Hippocampal formation (tissue), 2 donors: ENCODE results near the gene C10orf88.

ENCODE experiments used
- DNase-seq, 2 donors: peaks; one replicate each; lab custom pipeline; 2025; lab: John Stamatoyannopoulos, UW

The C10orf88 gene, protein sequence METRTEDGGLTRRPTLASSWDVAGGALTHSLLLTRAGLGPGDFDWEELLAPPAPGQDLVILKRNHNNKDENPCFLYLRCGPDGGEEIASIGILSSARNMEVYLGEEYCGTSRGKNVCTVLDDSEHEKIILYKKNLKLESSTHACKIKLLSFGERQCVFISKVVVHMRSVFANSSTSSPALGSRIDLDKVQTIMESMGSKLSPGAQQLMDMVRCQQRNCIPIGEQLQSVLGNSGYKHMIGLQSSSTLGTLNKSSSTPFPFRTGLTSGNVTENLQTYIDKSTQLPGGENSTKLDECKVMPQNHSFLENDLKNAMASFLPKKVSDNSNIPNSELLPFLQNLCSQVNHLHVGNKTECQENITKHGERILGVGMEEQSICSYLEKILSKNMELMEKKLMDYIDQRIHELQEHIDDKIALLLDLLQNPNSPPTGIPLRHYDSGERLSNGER

DNA sequence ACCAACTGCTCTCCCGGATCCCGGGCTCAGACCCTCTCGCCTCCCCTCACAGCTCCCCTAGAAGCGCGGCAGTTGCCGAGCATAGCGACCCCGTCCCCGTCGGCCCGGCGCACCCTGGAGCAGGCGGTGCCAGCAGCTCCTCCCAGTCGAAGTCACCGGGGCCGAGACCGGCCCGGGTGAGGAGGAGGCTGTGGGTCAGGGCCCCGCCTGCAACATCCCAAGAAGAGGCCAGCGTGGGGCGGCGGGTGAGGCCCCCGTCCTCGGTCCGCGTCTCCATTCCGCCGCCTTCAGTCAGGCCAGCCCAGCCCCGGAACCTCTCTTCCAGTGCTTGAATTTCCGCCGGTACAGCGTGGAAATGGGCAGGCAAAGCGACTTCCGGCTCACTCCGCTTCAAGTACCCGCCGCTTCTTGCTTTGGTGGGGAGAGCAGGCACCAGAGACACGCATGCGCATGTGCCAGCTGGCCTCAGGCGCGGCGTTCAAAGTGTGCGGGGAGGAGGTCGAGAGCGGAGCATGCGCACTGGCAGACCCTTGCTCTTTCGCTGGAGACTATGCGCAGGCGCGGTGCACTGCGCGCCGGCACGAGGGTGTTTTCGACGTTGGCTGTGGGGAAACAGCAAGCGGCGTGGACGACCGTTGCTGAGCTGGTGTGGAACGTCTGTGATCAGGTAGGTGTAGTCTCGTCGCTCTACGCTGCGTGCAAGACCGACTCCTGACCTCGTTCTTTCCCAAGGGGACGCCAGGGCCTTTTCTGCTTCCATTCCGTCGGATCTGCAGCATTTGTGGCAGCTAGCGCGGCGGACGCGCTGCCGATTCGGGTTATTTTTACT lies at the start of gene C10orf88:
Gene C10orf88, minus strand, starts transcription at position 326 of the 829 bp plus-strand sequence. Its CDS starts 49 bp downstream, at position 277.
- DNase-seq: peak; percentile 97 to 98

- no peak for DNase-seq
Observed at GRCh38 chr10:123001370-123001769, 47.3 kb upstream of the C10orf88 start.

DNA sequence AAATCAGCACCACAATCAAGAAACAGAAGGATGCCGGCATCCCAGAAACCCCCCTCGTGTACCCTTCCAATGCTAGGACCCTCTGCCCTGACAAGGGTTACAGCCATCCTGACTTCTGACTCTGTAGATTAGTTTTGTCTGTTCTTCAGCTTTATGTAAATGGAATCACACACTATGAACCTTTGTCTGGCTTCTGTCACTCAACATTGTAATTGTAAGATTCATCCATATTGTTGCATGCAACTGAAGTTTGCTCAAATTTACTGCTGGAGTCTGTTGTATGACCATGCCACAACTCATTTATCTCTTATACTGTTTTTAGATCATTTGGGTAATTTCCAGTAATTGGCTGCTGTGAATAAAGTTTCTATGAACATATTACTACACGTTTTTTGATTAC lies 46.1 kb upstream of the C10orf88 start:
- DNase-seq: no peak

DNA sequence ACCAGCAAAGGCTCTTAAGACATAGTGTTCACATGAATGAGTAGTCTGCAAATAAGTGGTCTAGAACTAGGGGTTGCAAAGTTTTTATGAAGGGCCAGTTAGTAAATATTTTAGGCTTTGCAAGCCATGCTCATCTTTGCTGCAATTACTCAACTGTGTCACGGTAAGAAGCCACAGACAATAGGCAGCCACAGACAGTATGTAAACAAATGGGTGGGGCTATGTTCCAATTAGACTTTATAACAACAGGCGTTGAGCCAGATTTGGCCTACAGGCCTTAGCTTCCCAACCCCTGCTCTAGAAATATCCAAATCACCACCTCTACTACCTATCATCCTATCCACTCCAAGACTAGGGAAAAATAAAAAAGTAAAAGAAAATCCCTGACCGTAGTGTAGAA lies 45.3 kb upstream of the C10orf88 start:
- no peak for DNase-seq

DNA sequence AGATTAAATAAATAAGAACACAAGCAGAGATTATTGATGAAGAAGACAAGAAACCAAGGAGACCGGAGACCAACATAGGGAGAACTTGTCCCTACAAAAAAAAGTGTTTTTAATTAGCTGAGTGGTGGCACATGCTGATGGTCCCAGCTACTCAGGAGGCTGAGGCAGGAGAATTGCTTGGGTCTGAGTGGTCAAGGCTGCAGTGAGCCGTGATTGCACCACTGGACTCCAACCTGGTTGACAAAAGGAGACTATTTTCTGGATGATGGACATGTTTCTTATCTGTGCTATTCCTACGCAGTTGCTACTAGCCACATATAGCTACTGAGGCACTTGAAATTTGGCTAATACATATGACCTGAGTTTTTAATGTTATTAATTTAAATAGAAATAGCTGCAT lies 44.9 kb upstream of the C10orf88 start:
- no peak for DNase-seq

DNA sequence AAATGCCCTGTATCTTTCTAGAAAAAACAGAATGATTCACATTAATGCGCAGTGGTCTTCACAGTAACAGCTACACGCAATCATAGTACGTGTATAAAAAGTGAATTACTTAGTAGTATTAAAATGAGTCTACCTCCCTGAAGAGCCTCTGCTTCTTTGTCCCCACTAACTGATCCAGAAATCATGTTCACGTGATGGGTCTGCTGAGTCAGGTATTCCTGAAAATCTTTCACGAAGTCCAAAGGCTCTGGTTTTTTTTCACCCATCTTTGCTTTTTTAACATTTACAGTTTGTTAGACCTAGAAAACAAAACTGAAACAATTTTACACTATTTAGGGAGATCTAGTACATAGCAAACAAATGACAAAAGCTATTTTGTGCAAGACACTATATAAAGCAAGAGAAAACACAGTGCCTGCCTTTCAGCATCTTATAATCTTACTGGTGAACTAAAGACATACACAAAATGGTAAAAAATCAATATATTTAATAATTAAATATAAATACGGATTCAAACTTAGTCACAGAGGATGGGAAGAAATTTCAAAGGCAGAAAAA lies 44.4 kb upstream of the C10orf88 start:
- no peak for DNase-seq

DNA sequence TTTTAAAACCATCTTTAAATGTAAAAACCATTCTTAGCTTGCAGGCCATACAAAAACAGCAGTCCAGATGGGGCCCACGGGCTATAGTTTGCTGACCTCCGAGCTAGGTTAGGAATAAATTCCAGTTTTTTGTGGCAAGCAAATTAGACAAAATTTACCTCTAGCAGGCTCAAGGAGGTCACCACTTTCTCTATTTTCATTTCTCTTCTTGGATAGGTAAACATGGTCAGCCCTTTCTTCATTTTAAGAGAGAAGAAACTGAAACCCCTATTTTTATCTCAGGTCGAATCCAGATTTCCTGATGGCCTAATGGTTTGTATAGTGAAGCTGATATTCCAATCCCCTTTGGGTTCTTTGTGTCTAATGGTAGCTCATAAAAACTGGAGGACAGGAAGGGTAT lies 43.8 kb upstream of the C10orf88 start:
- no peak for DNase-seq

GRCh38 chr10:122995936-122996335 lies 41.9 kb upstream of the C10orf88 start:
- DNase-seq: no peak

GRCh38 chr10:122993797-122994336 lies 39.8 kb upstream of the C10orf88 start:
- no peak for DNase-seq

GRCh38 chr10:122992031-122992585 lies 38.1 kb upstream of the C10orf88 start:
- DNase-seq: peak in 1 of 2 donors; percentile 48

GRCh38 chr10:122990278-122990677 lies 36.3 kb upstream of the C10orf88 start:
- no peak for DNase-seq

- no peak for DNase-seq
Observed at GRCh38 chr10:122988501-122988900, 34.5 kb upstream of the C10orf88 start.

GRCh38 chr10:122986335-122986734 lies 32.3 kb upstream of the C10orf88 start:
- DNase-seq: no peak

DNA sequence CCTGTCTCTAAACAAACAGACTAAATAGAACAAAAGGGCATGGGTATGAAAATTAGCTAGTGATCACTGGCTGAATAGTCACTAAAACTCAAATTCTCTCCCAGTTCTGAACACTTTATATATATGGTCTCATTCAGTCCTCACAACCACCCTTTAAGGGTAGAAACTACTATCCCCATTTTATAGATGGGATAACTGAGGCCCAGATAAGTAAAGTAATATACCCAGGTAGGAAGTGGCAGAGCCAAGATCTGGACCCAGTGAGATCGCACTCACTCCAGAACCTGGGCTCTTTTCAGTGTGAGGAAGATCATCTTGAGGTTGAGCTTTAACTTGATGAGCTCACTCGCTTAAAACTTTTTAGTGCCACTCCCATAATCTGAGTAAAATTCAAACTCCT lies 30.7 kb upstream of the C10orf88 start:
- DNase-seq: no peak

DNA sequence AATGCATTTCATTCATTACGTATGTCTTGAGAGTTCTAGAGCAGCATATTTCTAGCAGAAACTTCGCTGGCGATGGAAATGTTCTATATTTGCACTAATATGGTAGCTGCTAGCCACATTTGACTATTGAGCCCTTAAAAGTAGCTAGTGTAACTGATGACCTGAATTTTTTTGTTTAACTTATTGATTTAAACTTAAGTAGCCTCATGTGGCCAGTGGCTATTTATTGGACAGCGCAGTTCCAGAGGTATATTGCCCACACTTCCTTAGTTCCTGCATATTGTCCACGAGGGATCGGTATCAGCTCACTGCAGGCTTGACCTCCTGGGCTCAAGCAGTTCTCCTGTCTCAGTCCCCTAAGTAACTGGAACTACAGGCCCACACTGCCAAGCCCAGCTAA lies 29.9 kb upstream of the C10orf88 start:
- no peak for DNase-seq

GRCh38 chr10:122981066-122981464 lies 27.0 kb upstream of the C10orf88 start:
- DNase-seq: no peak

DNA sequence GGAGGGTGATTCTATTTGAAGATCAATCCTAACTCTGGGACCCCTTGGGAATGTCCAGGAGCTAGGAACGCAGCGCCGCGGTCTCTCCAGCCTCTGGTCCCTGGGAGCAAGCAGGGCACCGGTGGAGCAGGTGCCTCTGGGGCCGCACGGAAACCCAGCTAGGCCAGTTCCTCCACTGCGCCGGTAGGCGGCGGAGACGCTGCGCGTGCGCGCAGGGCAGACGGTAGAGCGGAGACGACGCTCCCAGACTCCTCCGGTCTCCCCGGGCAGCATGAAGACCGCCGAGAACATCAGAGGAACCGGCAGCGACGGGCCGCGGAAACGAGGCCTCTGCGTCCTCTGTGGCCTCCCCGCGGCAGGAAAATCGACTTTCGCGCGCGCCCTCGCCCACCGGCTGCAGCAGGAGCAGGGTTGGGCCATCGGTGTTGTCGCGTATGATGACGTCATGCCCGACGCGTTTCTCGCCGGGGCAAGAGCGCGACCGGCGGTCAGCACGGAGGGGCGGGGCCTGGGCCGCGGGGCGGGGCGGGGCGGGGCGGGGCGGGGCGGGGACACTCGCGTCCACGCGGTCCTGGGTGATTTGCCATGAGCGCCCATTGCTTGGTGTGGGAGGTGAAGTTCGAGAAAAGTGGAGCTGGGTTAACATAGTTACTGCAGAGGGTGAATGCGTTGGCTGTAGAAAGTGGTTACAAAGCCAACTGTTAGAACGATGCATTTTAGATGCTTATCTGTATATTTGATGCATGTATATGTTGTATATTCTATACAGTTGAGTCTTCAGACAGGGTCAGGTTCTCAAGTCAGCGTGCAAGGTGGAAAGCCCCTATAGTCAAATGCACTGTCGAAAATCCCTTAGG lies 26.4 kb upstream of the C10orf88 start, which contains the start of gene PSTK:
Gene PSTK, plus strand, starts transcription at position 193 of the 857 bp plus-strand sequence. Its CDS starts 79 bp downstream, at position 272.
- peak; percentile 91 to 95 for DNase-seq

GRCh38 chr10:122974543-122975064 lies 20.6 kb upstream of the C10orf88 start:
- DNase-seq: no peak

- no peak for DNase-seq
Observed at GRCh38 chr10:122974023-122974422, 20.0 kb upstream of the C10orf88 start.

DNA sequence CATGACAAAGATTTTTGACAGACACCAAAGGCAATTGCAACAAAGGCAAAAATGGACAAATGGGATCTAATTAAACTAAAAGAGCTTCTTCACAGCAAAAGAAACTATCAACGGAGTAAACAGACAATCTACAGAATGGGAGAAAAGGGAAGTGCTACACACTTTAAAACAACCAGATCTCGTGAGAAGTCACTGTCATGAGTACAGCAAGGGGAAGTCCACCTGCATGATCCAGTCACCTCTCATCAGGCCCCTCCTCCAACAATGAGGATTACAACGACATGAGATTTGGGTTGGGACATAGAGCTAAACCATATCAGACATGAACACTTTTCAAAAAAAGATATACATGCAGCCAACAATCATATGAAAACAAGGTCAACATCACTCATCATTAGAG lies 14.7 kb upstream of the C10orf88 start:
- no peak for DNase-seq

- DNase-seq: no peak
Observed at GRCh38 chr10:122966879-122967278, 12.9 kb upstream of the C10orf88 start.
